ENCODE measurements around the gene BEST1.

The BEST1 gene

GRCh38 chr11:61958590-61958989 lies 8.4 kb downstream of the BEST1 start:
- TF ChIP-seq CTCF (IDR thresholded peaks at IDR 0.05; ENCODE audit: low read depth, low read length), result no peak
- DNase-seq (ENCODE audit: low read depth, low spot score), result no peak
- in situ Hi-C loops (cut with HindIII; ENCODE audit: low sequenced_read_pairs), result no loop called here
- no peak overlapping the region for H3K4me3 ChIP-seq (ENCODE audit: low read depth, low read length)

- H3K4me3 ChIP-seq (ENCODE audit: low read depth, low read length), result no peak overlapping the region
- in situ Hi-C loops (cut with HindIII; ENCODE audit: low sequenced_read_pairs), result no loop called here
- no peak for DNase-seq (ENCODE audit: low read depth, low spot score)
- no peak for TF ChIP-seq CTCF (IDR thresholded peaks at IDR 0.05; ENCODE audit: low read depth, low read length)
These were observed 9.0 kb downstream of the BEST1 start for GRCh38 chr11:61959114-61959513.

GRCh38 chr11:61959678-61960077 lies 9.5 kb downstream of the BEST1 start:
- TF ChIP-seq CTCF (IDR thresholded peaks at IDR 0.05; ENCODE audit: low read depth, low read length), result no peak
- in situ Hi-C loops (cut with HindIII; ENCODE audit: low sequenced_read_pairs), result no loop called here
- DNase-seq (ENCODE audit: low read depth, low spot score), result no peak
- no peak overlapping the region for H3K4me3 ChIP-seq (ENCODE audit: low read depth, low read length)

GRCh38 chr11:61960532-61960931 lies 10.4 kb downstream of the BEST1 start:
- TF ChIP-seq CTCF (IDR thresholded peaks at IDR 0.05; ENCODE audit: low read depth, low read length), result no peak
- DNase-seq (ENCODE audit: low read depth, low spot score), result no peak
- in situ Hi-C loops (cut with HindIII; ENCODE audit: low sequenced_read_pairs), result no loop called here
- no peak overlapping the region for H3K4me3 ChIP-seq (ENCODE audit: low read depth, low read length)

- no peak for TF ChIP-seq CTCF (IDR thresholded peaks at IDR 0.05; ENCODE audit: low read depth, low read length)
- in situ Hi-C loops (cut with HindIII; ENCODE audit: low sequenced_read_pairs), result no loop called here
- no peak overlapping the region for H3K4me3 ChIP-seq (ENCODE audit: low read depth, low read length)
- DNase-seq (ENCODE audit: low read depth, low spot score), result peak; percentile 49
These were observed 11.5 kb downstream of the BEST1 start for GRCh38 chr11:61961570-61962212.

- TF ChIP-seq CTCF (IDR thresholded peaks at IDR 0.05; ENCODE audit: low read depth, low read length), result no peak
- no peak overlapping the region for H3K4me3 ChIP-seq (ENCODE audit: low read depth, low read length)
- in situ Hi-C loops (cut with HindIII; ENCODE audit: low sequenced_read_pairs), result no loop called here
- no peak for DNase-seq (ENCODE audit: low read depth, low spot score)
These were observed 12.3 kb downstream of the BEST1 start for GRCh38 chr11:61962213-61963015.

Data from astrocyte of the spinal cord (primary cell).